ENCODE measurements around the gene ZFP36L1.

Gene ZFP36L1

GRCh38 chr14:68762953-68763764 is 29.7 kb downstream of the ZFP36L1 start:
- Histone ChIP-seq H4K20me1 (ENCODE audit: insufficient read depth, low read length) (no peaks in the 10 kb centered on the region), H3K9ac (ENCODE audit: low read length) (no peak overlapping the region), H2AFZ (ENCODE audit: low read length) (no peak overlapping the region), H3K4me2 (ENCODE audit: low read length) (no peak overlapping the region), H3K4me1 (ENCODE audit: insufficient read depth, low read length, severe bottlenecking) (no peaks in the 10 kb centered on the region), H3F3A (ENCODE audit: insufficient read depth, low read length) (no peaks in the 10 kb centered on the region), H3K36me3 (ENCODE audit: insufficient read depth, low read length) (no peaks in the 10 kb centered on the region), H3K9me3 (ENCODE audit: low read length) (no peaks in the 10 kb centered on the region), H3K9me2 (ENCODE audit: low read depth, low read length) (no peaks in the 10 kb centered on the region), H3K79me2 (ENCODE audit: insufficient read depth, low read length) (no peaks in the 10 kb centered on the region), H3K4me3 (ENCODE audit: low read depth, low read length, poor library complexity, severe bottlenecking) (no peak overlapping the region), H3K27me3 (ENCODE audit: insufficient read depth, low read length) (peaks cover 10% of the 10 kb centered on the region), H3K27ac (ENCODE audit: low read depth, low read length, poor library complexity, severe bottlenecking) (no peak overlapping the region)
- no peak for TF ChIP-seq EZH2 (IDR thresholded peaks at IDR 0.05; ENCODE audit: borderline replicate concordance, low read length)
- TF ChIP-seq, protein P1, sequence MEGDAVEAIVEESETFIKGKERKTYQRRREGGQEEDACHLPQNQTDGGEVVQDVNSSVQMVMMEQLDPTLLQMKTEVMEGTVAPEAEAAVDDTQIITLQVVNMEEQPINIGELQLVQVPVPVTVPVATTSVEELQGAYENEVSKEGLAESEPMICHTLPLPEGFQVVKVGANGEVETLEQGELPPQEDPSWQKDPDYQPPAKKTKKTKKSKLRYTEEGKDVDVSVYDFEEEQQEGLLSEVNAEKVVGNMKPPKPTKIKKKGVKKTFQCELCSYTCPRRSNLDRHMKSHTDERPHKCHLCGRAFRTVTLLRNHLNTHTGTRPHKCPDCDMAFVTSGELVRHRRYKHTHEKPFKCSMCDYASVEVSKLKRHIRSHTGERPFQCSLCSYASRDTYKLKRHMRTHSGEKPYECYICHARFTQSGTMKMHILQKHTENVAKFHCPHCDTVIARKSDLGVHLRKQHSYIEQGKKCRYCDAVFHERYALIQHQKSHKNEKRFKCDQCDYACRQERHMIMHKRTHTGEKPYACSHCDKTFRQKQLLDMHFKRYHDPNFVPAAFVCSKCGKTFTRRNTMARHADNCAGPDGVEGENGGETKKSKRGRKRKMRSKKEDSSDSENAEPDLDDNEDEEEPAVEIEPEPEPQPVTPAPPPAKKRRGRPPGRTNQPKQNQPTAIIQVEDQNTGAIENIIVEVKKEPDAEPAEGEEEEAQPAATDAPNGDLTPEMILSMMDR (IDR thresholded peaks at IDR 0.05; ENCODE audit: low read length), result no peak

DNA sequence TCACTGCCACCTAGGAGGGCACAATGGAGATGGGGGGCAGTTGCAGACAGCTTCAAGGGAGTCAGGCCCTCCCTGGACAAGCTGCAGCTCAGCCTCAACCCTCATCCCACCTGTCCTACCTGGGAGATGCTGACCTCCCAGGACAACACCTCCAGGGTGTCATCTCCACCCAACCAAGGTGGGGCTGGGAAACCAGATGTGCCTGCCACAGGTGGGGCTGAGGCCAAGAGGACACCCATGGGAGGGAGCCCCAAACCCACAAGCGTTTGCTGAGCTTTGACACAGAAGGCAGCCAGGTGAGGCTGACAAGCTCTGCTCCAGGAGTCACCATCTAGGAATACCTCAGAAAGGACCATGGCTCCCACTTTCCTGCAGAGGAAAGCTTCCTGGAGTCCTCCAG is 31.5 kb downstream of the ZFP36L1 start:
- no peaks in the 10 kb centered on the region for H3K79me2 ChIP-seq (ENCODE audit: insufficient read depth, low read length)
- no peaks in the 10 kb centered on the region for H3K9me3 ChIP-seq (ENCODE audit: low read length)
- no peak overlapping the region for H3K4me2 ChIP-seq (ENCODE audit: low read length)
- no peaks in the 10 kb centered on the region for H4K20me1 ChIP-seq (ENCODE audit: insufficient read depth, low read length)
- H3F3A ChIP-seq (ENCODE audit: insufficient read depth, low read length), result no peaks in the 10 kb centered on the region
- no peaks in the 10 kb centered on the region for H3K4me1 ChIP-seq (ENCODE audit: insufficient read depth, low read length, severe bottlenecking)
- 0 out of 2 replicates have a peak, but pooled peaks cover 7% of the 10 kb centered on the region for H3K27me3 ChIP-seq (ENCODE audit: insufficient read depth, low read length)
- H3K9ac ChIP-seq (ENCODE audit: low read length), result no peak overlapping the region
- no peak overlapping the region for H2AFZ ChIP-seq (ENCODE audit: low read length)
- H3K36me3 ChIP-seq (ENCODE audit: insufficient read depth, low read length), result no peaks in the 10 kb centered on the region
- H3K9me2 ChIP-seq (ENCODE audit: low read depth, low read length), result no peaks in the 10 kb centered on the region
- no peak overlapping the region for H3K27ac ChIP-seq (ENCODE audit: low read depth, low read length, poor library complexity, severe bottlenecking)
- no peak overlapping the region for H3K4me3 ChIP-seq (ENCODE audit: low read depth, low read length, poor library complexity, severe bottlenecking)
- TF ChIP-seq, protein P1 (IDR thresholded peaks at IDR 0.05; ENCODE audit: low read length), result no peak
- no peak for TF ChIP-seq EZH2 (IDR thresholded peaks at IDR 0.05; ENCODE audit: borderline replicate concordance, low read length)

GRCh38 chr14:68760761-68761160 is 32.1 kb downstream of the ZFP36L1 start:
- Histone ChIP-seq H3K4me1 (ENCODE audit: insufficient read depth, low read length, severe bottlenecking) (no peaks in the 10 kb centered on the region), H3K4me3 (ENCODE audit: low read depth, low read length, poor library complexity, severe bottlenecking) (no peak overlapping the region), H3K9me3 (ENCODE audit: low read length) (no peaks in the 10 kb centered on the region), H3K79me2 (ENCODE audit: insufficient read depth, low read length) (no peaks in the 10 kb centered on the region), H4K20me1 (ENCODE audit: insufficient read depth, low read length) (no peaks in the 10 kb centered on the region), H2AFZ (ENCODE audit: low read length) (no peak overlapping the region), H3F3A (ENCODE audit: insufficient read depth, low read length) (no peaks in the 10 kb centered on the region), H3K9ac (ENCODE audit: low read length) (no peak overlapping the region), H3K27me3 (ENCODE audit: insufficient read depth, low read length) (0 out of 2 replicates have a peak, but pooled peaks cover 7% of the 10 kb centered on the region), H3K4me2 (ENCODE audit: low read length) (no peak overlapping the region), H3K36me3 (ENCODE audit: insufficient read depth, low read length) (no peaks in the 10 kb centered on the region), H3K9me2 (ENCODE audit: low read depth, low read length) (no peaks in the 10 kb centered on the region), H3K27ac (ENCODE audit: low read depth, low read length, poor library complexity, severe bottlenecking) (no peak overlapping the region)
- TF ChIP-seq EZH2 (IDR thresholded peaks at IDR 0.05; ENCODE audit: borderline replicate concordance, low read length), result no peak
- TF ChIP-seq, protein P1 (IDR thresholded peaks at IDR 0.05; ENCODE audit: low read length), result no peak

Data from OCI-LY1 (cell line).